Neural crest cell (in vitro differentiated cells): Measurements from ENCODE around the gene TMC7. TPM values are rescaled to one million over a fixed set of nuclear protein-coding genes. Genes with fewer than 3 reads are reported as not detected.
"Not testable (repeated sequence)": the region's sequence is repeated elsewhere in the genome, so short reads cannot be mapped to it uniquely, and the experiment has no call there.

Source experiments
- DNase-seq: peaks from one replicate; pipeline ENCODE4 v3.0.0; 2021; ENCODE audit warnings: low read depth, mixed read lengths, low spot score
- H3K27ac Mint-ChIP-seq: one replicate; pipeline ENCODE4 v1.8.0; 2021; ENCODE audit warnings: mild to moderate bottlenecking, mixed read lengths; ENCODE audit not compliant: unreplicated experiment
- H3K27me3 Mint-ChIP-seq: 2 replicates; pipeline ENCODE4 v1.8.0; 2021; ENCODE audit warnings: low read depth, mild to moderate bottlenecking, mixed read lengths
- H3K36me3 Mint-ChIP-seq: 2 replicates; pipeline ENCODE4 v1.8.0; 2021; ENCODE audit warnings: low read depth, mild to moderate bottlenecking, mixed read lengths
- H3K4me1 Mint-ChIP-seq: 2 replicates; pipeline ENCODE4 v1.8.0; 2021; ENCODE audit warnings: mixed read lengths
- H3K4me3 Mint-ChIP-seq: one replicate; pipeline ENCODE4 v1.8.0; 2021; ENCODE audit warnings: mild to moderate bottlenecking, mixed read lengths
- H3K9me3 Mint-ChIP-seq: 2 replicates; pipeline ENCODE4 v1.8.0; 2021; ENCODE audit warnings: mixed read lengths
- total RNA-seq: library from RNA; stranded (reverse); gene quantifications from 2 replicates; pipeline ENCODE4 v1.2.1, GENCODE V29; 2021
- TF ChIP-seq, protein P1 (sequence below): fragments of 200-600 bp; sonication (generic); conservative IDR thresholded peaks from 2 replicates; pipeline ENCODE4 v1.5.0; 2021; ENCODE audit warnings: antibody characterized with exemption, mild to moderate bottlenecking

The TMC7 gene
- total RNA-seq, 1 donor from 2014 or later, result 3.9 TPM

DNA sequence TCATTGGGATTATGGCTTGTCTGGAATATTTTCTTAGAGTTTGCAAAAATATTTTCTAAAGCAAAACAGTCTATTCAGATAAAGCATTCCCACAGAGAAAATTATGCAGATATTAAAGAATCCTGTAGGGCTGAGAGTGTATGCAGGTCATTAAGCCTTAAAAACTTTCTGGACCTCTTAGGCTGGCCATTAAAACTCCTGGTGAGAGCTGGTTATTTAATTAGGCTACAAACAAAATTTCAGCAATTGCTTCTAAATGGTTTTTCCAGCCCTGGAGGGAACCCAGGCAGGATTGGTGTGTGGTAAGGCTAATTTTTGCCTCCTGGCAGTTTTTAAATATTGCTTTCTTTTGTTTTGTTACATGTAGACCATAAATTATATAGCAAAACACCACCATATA lies 30.2 kb upstream of the TMC7 start:
- Mint-ChIP-seq H3K4me1 (peaks cover 4% of the 10 kb centered on the region), H3K4me3 (no peak overlapping the region), H3K36me3 (no peaks in the 10 kb centered on the region), H3K27me3 (no peaks in the 10 kb centered on the region), H3K9me3 (no peaks in the 10 kb centered on the region), H3K27ac (no peak overlapping the region)
- TF ChIP-seq, protein P1, sequence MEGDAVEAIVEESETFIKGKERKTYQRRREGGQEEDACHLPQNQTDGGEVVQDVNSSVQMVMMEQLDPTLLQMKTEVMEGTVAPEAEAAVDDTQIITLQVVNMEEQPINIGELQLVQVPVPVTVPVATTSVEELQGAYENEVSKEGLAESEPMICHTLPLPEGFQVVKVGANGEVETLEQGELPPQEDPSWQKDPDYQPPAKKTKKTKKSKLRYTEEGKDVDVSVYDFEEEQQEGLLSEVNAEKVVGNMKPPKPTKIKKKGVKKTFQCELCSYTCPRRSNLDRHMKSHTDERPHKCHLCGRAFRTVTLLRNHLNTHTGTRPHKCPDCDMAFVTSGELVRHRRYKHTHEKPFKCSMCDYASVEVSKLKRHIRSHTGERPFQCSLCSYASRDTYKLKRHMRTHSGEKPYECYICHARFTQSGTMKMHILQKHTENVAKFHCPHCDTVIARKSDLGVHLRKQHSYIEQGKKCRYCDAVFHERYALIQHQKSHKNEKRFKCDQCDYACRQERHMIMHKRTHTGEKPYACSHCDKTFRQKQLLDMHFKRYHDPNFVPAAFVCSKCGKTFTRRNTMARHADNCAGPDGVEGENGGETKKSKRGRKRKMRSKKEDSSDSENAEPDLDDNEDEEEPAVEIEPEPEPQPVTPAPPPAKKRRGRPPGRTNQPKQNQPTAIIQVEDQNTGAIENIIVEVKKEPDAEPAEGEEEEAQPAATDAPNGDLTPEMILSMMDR, result no peak
- no peak for DNase-seq

DNA sequence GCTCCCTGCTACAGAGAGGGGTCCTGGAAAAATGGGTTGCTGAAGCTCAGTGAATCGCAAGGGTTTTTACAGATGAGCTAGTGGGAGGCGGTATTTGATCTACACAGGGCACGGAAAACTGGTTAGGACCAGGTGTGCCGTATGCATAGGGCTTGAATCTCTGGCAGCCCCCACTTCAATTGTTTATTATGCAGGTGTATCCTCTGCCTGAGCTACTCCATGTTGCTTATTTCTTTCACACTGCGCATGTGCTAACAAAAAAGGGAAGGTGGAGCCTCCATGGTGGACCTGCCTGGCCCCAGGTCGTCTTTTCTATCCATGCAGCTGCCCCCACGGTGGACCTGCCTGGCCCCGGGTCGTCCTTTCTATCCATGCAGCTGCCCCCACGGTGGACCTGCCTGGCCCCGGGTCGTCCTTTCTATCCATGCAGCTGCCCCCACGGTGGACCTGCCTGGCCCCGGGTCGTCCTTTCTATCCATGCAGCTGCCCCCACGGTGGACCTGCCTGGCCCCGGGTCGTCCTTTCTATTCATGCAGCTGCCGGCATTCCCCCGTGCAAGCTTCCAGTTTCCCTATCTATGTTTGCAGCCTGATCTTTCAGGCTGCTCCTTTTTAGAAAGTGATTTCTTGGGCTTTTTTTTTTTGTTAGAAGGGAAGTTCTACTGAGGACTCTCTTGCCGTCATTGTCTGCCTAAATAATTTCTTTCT lies 27.7 kb upstream of the TMC7 start:
- H3K4me1 Mint-ChIP-seq, result peaks cover 13% of the 10 kb centered on the region
- not testable (repeated sequence) for H3K27ac Mint-ChIP-seq, H3K9me3 Mint-ChIP-seq, H3K36me3 Mint-ChIP-seq, H3K27me3 Mint-ChIP-seq, DNase-seq, H3K4me3 Mint-ChIP-seq

DNA sequence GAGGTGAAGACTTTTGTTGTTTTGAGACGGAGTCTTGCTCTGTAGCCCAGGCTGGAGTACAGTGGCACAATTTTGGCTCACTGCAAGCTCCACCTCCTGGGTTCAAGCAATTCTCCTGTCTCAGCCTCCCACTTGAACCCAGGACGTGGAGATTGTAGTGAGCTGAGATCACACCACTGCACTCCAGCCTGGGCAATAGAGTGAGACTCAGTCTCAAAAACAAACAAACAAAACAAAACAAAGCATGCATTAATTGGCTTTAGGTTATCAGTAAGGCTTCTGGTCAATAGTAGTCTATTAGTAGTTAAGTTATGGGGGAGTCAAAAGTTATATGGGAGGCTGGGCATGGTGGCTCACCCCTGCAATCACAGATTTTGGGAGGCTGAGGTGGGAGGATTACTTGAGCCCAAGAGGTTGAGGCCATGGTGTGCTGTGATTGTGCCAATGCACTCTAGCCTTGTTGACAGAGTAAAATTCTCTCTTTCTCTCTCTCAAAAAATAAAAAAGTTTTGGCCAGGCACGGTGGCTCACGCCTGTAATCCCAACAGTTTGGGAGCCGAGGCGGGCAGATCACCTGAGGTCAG lies 27.0 kb upstream of the TMC7 start:
- not testable (repeated sequence) for H3K4me3 Mint-ChIP-seq, H3K36me3 Mint-ChIP-seq, H3K27me3 Mint-ChIP-seq, H3K27ac Mint-ChIP-seq, DNase-seq, H3K9me3 Mint-ChIP-seq
- peaks cover 13% of the 10 kb centered on the region for H3K4me1 Mint-ChIP-seq

DNA sequence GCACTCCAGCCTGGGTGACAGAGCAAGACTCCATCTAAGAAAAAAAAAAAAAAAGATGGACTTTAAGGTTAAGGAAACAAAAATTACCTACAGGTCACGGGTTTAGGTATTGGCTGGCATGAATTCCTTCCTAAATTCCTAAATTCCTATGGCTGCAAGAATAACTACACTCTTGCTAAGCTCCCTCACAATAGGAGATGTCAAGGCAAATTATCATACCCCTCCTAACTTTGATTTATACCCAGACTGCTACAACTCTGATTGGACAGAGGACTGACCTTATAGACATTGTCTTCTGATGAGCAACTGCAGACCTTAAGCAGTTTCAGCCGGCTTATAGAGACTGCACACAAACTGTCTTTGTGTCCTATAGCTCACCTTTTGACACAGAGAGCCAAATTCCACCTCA lies 25.1 kb upstream of the TMC7 start:
- TF ChIP-seq, protein P1, result no peak
- Mint-ChIP-seq H3K4me3 (no peak overlapping the region), H3K9me3 (no peaks in the 10 kb centered on the region), H3K36me3 (no peaks in the 10 kb centered on the region), H3K4me1 (peaks cover 13% of the 10 kb centered on the region), H3K27me3 (no peaks in the 10 kb centered on the region), H3K27ac (no peak overlapping the region)
- no peak for DNase-seq

DNA sequence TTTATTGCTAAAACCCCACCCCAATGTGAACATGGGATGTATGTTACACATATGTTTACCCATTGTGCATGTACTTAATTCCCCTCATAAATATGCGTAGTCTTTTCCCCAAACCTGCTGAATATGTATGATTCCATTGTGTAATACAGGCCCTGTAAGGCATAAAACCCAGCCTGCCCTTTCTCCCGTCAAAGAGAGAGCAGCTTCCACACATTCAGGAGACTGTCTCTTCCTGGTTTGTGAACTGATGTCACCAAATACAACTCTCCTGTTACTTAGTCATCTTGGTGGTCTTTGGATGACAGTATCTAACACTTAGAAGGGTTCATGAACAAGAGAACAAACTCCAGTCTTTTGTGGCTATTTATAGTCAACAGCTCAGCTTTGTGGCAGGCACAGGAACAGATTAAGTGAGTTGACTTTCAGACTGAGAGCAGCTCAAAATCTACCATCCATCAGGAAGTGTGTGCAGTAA lies 24.7 kb upstream of the TMC7 start:
- Mint-ChIP-seq H3K4me1 (peaks cover 13% of the 10 kb centered on the region), H3K27ac (peak overlapping the region; percentile 87), H3K27me3 (no peaks in the 10 kb centered on the region), H3K9me3 (no peaks in the 10 kb centered on the region), H3K36me3 (no peaks in the 10 kb centered on the region), H3K4me3 (no peak overlapping the region)
- DNase-seq, result peak; percentile 2
- TF ChIP-seq, protein P1, result no peak

DNA sequence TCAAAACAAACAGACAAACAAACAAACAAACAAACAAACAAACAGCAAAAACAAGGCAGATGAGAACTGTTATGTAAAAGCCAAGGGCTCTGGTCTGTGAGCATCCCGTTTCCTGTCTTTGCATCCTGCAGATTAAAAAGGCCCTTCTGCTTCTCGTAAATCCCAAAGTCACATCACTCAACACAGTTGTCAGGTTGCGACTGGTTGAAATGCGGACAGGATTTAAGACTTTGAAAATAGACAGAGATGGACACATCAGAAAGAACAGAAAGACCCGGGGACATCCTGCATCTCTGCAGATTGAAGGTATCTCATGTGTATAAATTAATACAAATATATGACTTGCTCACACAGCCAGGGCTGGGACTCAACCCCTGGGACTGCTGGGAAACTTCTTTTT lies 18.2 kb upstream of the TMC7 start:
- H3K4me3 Mint-ChIP-seq, result no peak overlapping the region
- DNase-seq, result no peak
- TF ChIP-seq, protein P1, result no peak
- no peaks in the 10 kb centered on the region for H3K36me3 Mint-ChIP-seq
- peaks cover 9% of the 10 kb centered on the region for H3K4me1 Mint-ChIP-seq
- H3K27ac Mint-ChIP-seq, result no peak overlapping the region
- no peaks in the 10 kb centered on the region for H3K27me3 Mint-ChIP-seq
- H3K9me3 Mint-ChIP-seq, result no peaks in the 10 kb centered on the region
